Common myeloid progenitor, CD34-positive (primary cell): ENCODE results near the gene NUDT4.

ENCODE experiments used
- CTCF ChIA-PET: fragments of 350-600 bp; sonication (Branson Sonifier 250); formaldehyde crosslinking; loops from one replicate; lab custom pipeline; 2021; ENCODE audit warnings: antibody characterized with exemption; lab: Charles Lee
- POLR2A ChIA-PET: fragments of 350-600 bp; sonication (Branson Sonifier 250); formaldehyde crosslinking; loops from one replicate; lab custom pipeline; 2021; ENCODE audit warnings: antibody characterized with exemption; lab: Charles Lee
- DNase-seq, 3 donors: peaks; one replicate each; pipeline versions ENCODE4 v3.0.0 to v3.0.0-alpha.2; 2013
- H3K27ac ChIP-seq, 2 experiments: 1 replicate in 1 of 2; 2 replicates in 1 of 2; pipeline ENCODE4 v1.7.0; 2013; ENCODE audit warnings: inconsistent platforms in 2 of 2, low read length in 2 of 2, mild to moderate bottlenecking in 2 of 2, low read depth in 1 of 2, moderate library complexity in 1 of 2; ENCODE audit not compliant: severe bottlenecking in 2 of 2, insufficient read depth in 1 of 2, poor library complexity in 1 of 2
- H3K27me3 ChIP-seq, 5 experiments: replicated peaks in 2 of 5; 1 replicate in 3 of 5; 2 replicates in 2 of 5; pipeline versions ENCODE4 v1.6.1 to v1.7.0; 2013; ENCODE audit warnings: low read length in 4 of 5, mild to moderate bottlenecking in 2 of 5, moderate library complexity in 2 of 5, inconsistent platforms in 1 of 5; ENCODE audit not compliant: insufficient read depth in 5 of 5, control insufficient read depth in 4 of 5
- H3K36me3 ChIP-seq, 4 experiments: 1 replicate in 2 of 4; 2 replicates in 2 of 4; pipeline versions ENCODE4 v1.6.1 to v1.7.0; 2013; ENCODE audit warnings: low read length in 3 of 4, control low read depth in 1 of 4, mild to moderate bottlenecking in 1 of 4; ENCODE audit not compliant: control insufficient read depth in 4 of 4, insufficient read depth in 4 of 4
- H3K4me1 ChIP-seq, 4 experiments: 1 replicate in 3 of 4; 2 replicates in 1 of 4; pipeline versions ENCODE4 v1.6.1 to v1.7.1; 2013; ENCODE audit warnings: low read length in 3 of 4, mild to moderate bottlenecking in 3 of 4, control low read depth in 1 of 4, inconsistent platforms in 1 of 4, moderate library complexity in 1 of 4; ENCODE audit not compliant: control insufficient read depth in 4 of 4, insufficient read depth in 4 of 4; ENCODE audit errors: control extremely low read depth in 1 of 4
- H3K4me3 ChIP-seq, 7 experiments: 1 replicate in 4 of 7; 2 replicates in 3 of 7; pipeline versions ENCODE4 v1.5.1 to v1.7.0; 2013; ENCODE audit warnings: mild to moderate bottlenecking in 7 of 7, low read length in 6 of 7, moderate library complexity in 6 of 7, inconsistent platforms in 2 of 7, low read depth in 2 of 7, control low read depth in 1 of 7; ENCODE audit not compliant: insufficient read depth in 4 of 7, control insufficient read depth in 1 of 7; ENCODE audit errors: extremely low read depth in 1 of 7
- H3K9me3 ChIP-seq, 5 experiments: 1 replicate in 4 of 5; 2 replicates in 1 of 5; pipeline versions ENCODE4 v1.6.1 to v1.7.1; 2013; ENCODE audit warnings: low read length in 4 of 5, mild to moderate bottlenecking in 2 of 5, inconsistent platforms in 1 of 5, low read depth in 1 of 5, moderate library complexity in 1 of 5; ENCODE audit not compliant: control insufficient read depth in 4 of 5, insufficient read depth in 2 of 5; ENCODE audit errors: control extremely low read depth in 1 of 5
- WGBS: methylation state at CpG from one replicate; pipeline ENCODE4 v1.1.5; 2013; ENCODE audit not compliant: insufficient coverage; 5-methylcytosine and 5-hydroxymethylcytosine counted together

Gene NUDT4

DNA sequence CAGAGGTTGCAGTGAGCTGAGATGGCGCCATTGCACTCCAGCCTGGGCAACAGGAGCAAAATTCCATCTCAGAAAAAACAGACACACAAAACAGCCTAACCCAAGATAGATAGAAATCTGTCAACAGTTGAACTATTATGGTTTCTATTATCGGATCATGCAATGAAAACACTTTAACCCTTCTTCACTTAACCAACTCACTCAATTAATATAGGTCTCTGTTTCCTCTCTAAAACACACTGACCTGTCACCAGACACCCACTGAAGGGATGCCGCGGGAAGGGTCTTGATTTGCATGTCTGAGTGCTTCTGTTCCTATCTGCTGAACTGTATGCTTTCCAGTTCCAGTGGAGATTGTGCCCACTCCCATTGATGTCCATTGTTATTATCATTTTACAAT is 38.0 kb upstream of the NUDT4 start:
- Histone ChIP-seq H3K4me1 (no peaks in the 10 kb centered on the region), H3K4me3 (no peak overlapping the region), H3K27me3 (peaks cover 0 to 2% (median 0%) of the 10 kb centered on the region in 5 experiments), H3K27ac (no peak overlapping the region), H3K9me3 (no peaks in the 10 kb centered on the region), H3K36me3 (no peaks in the 10 kb centered on the region)
- 100% methylated on average over 2 of the region's 4 CpGs for WGBS
- DNase-seq = no peak
- ChIA-PET POLR2A (no interaction called here), CTCF (no interaction called here)

DNA sequence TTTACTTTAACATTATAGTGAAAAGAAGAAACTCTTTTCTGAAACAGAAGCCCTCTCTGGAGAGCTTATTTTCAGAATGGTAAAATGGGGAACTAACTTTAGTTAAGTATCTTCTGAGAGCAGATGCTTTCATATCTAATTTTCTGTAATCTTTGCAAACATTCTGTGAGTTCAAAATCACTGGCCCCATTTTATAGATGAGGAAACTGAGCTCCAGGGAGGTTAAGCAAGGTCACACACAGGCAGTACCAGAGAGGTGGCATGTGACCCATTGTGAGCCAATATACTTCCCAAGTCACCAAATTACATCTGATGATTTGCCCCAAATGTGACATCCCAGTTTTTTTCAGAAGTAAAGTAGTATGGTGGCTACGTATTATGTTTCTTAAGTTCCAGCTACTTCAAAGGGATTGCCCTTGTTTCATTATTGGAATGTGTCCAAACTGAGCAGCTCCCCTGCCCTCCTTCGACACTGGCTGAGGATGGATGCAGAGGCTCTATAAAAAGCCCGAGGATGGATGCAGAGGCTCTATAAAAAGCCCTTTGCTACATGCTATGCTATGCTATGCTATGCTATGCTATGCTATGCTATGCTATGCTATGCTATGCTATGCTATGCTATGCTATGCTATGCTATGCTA is 36.2 kb upstream of the NUDT4 start:
- POLR2A ChIA-PET = interaction anchor here (0.6 kb wide), 1 partner anchor 10 kb away, joined by 3 read pairs; no protein-coding TSS in a partner anchor
- WGBS = 100% methylated on average over 2 of the region's 3 CpGs
- H3K36me3 ChIP-seq = no peaks in the 10 kb centered on the region
- H3K9me3 ChIP-seq = no peaks in the 10 kb centered on the region
- CTCF ChIA-PET = no interaction called here
- DNase-seq = peak in 2 of 3 donors; percentile 20 to 48
- H3K4me1 ChIP-seq = no peaks in the 10 kb centered on the region
- H3K4me3 ChIP-seq = no peak overlapping the region
- H3K27me3 ChIP-seq = peaks cover 0 to 2% (median 0%) of the 10 kb centered on the region in 5 experiments
- no peak overlapping the region for H3K27ac ChIP-seq

DNA sequence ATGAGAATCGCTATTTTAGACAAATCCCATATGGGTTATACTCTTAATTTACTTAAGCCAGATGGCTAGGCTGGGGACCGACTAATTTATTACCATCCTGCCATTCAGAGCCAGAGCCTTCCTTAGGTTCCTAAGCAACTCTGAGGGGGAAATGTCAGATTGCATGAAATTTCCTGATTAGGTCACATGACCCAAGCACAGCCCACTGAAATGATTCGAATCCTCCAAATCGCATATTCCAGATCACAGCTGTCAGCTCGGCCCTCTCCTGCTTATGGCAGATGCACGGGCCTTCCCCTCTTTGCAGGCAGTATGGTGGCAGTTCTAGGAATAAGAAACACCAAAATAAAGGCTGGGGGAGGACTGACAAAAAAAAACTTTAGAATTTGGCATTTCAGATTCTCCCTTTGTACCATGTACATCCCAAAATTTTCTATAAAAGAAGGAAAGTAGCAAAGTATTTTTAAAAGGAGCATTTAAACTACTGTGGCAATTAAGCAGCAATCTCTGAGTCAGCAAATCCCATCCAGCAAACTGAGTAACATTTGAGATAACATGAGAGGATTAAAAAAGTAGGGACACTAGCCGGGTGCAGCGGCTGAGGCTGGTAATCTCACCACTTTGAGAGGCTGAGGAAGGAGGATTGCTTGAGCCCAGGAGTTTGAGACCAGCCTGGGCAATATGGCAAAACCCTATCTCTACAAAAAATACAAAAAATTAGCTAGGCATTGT is 30.5 kb upstream of the NUDT4 start:
- ChIA-PET CTCF (interaction anchor here (0.7 kb wide), 1 partner anchor 338 kb away, joined by 3 read pairs; no protein-coding TSS in a partner anchor), POLR2A (interaction anchor here (0.6 kb wide), 1 partner anchor 17 kb away, joined by 8 read pairs; no protein-coding TSS in a partner anchor)
- no peaks in the 10 kb centered on the region for H3K9me3 ChIP-seq
- H3K36me3 ChIP-seq = no peaks in the 10 kb centered on the region
- DNase-seq = no peak
- no peak overlapping the region for H3K27ac ChIP-seq
- H3K4me1 ChIP-seq = peaks cover 0 to 3% (median 0%) of the 10 kb centered on the region in 4 experiments
- H3K27me3 ChIP-seq = no peaks in the 10 kb centered on the region
- WGBS = 75% methylated on average over 5 of the region's 8 CpGs
- peak overlapping the region in 1 of 7 experiments; percentile 5 for H3K4me3 ChIP-seq

DNA sequence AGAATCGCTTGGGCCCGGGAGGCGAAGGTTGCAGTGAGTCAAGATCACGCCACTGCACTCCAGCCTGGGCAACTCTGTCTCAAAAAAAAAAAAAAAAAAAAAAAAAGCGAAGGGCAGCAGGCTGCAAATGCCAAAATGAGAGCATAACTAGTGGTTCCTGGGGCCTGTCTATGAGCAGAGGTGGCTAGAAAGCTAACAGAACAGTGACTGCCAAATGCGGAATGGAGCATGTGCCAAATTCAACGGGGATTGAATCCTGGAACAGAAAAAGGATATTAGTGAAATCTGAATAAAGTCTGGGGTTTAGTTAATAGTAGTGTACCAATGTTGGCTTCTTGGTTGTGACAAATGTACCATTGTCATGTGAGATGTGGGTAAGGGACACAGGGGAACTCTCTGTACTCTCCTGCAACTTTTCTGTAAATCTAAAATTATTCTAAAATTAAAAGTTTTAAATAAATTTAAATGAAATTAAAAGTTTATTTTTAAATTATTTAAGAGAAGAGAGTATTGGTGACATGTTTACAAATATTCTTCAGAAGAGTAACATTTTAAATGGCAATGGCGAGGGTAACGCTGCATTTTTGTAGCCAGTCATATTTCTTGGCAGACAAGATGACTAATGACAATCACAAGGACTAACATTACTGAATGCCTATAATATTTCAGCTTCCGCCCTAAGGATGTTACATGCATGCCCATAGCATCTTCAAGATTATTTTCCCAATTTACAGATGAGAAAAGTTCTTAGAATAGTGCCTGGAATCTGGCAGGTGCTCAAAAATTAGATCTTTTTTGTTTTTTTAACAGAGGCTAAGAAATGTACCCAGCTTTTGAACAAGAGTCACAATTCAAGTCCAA is 28.9 kb upstream of the NUDT4 start:
- Histone ChIP-seq H3K27ac (no peak overlapping the region), H3K9me3 (no peaks in the 10 kb centered on the region), H3K4me1 (peaks cover 0 to 3% (median 0%) of the 10 kb centered on the region in 4 experiments), H3K4me3 (no peak overlapping the region), H3K27me3 (no peaks in the 10 kb centered on the region), H3K36me3 (no peaks in the 10 kb centered on the region)
- no peak for DNase-seq
- CTCF ChIA-PET = no interaction called here
- POLR2A ChIA-PET = interaction anchor here (0.6 kb wide), 1 partner anchor 10 kb away, joined by 3 read pairs; no protein-coding TSS in a partner anchor
- WGBS = 92% methylated on average over 6 of the region's 10 CpGs

DNA sequence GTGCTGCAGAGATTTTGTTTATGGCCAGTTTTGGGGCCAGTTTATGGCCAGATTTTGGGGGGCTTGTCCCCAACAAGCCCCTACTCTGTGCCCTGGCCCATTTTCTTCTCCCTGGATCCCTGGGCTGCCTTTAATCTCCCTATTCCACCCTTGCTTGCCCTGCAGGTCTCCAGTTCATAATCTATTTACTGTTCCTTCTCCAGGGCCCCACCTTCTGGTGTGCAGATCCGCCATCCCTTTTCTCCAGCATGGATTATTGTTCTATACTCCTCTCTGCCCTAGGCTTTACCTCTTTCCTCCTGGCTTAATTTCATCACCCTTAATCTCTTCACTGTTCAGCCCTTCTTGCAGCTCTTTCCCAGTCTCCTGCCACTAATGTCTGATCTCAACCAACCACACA is 26.0 kb upstream of the NUDT4 start:
- Histone ChIP-seq H3K27ac (no peak overlapping the region), H3K36me3 (no peaks in the 10 kb centered on the region), H3K27me3 (no peaks in the 10 kb centered on the region), H3K4me3 (no peak overlapping the region), H3K4me1 (peaks cover 0 to 3% (median 0%) of the 10 kb centered on the region in 4 experiments), H3K9me3 (no peaks in the 10 kb centered on the region)
- POLR2A ChIA-PET = no interaction called here
- CTCF ChIA-PET = interaction anchor here (1.0 kb wide), 1 partner anchor 29 kb away, joined by 3 read pairs; no protein-coding TSS in a partner anchor
- 100% methylated on average over 1 of the region's 1 CpG for WGBS
- DNase-seq = no peak

DNA sequence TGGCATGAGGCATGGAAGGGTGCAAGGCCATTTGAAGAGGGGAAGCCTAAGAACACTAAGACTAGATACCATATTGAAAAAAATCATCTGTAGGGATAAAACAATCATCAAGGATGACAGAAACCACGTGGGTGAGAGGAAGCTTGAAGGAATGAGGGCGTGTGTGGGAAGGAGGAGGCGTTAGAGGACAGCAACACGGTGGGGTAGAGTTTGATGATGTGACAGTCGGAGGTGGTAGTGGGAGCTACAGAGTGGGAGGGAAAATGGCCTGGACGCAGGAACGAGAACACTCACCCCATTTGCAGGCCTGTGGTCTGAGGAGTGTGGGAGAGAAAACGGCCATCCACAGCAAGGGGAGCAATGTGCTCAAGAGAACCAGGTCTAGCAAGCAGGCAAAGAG is 25.4 kb upstream of the NUDT4 start:
- WGBS = 90% methylated on average over 8 of the region's 8 CpGs
- H3K9me3 ChIP-seq = no peaks in the 10 kb centered on the region
- H3K4me1 ChIP-seq = no peaks in the 10 kb centered on the region
- H3K36me3 ChIP-seq = no peaks in the 10 kb centered on the region
- DNase-seq = no peak
- H3K27ac ChIP-seq = no peak overlapping the region
- CTCF ChIA-PET = interaction anchor here (1.0 kb wide), 1 partner anchor 28 kb away, joined by 3 read pairs; no protein-coding TSS in a partner anchor
- POLR2A ChIA-PET = no interaction called here
- no peak overlapping the region for H3K4me3 ChIP-seq
- H3K27me3 ChIP-seq = no peaks in the 10 kb centered on the region
